Liver (tissue), 9 donors: Measurements from ENCODE around the gene CRADD. TPM values are rescaled to one million over a fixed set of nuclear protein-coding genes. Genes with fewer than 3 reads are reported as not detected.

Experiments used
- DNase-seq: peaks from one replicate; pipeline ENCODE4 v3.0.0-alpha.2; 2017; ENCODE audit warnings: low spot score
- H3K27ac ChIP-seq, 2 donors: one replicate each; pipeline ENCODE4 v1.7.0; 2013; ENCODE audit warnings: inconsistent platforms in 2 of 2, low read length in 2 of 2, control low read depth in 1 of 2, low read depth in 1 of 2, mild to moderate bottlenecking in 1 of 2
- H3K27me3 ChIP-seq, 4 donors: one replicate each; pipeline versions ENCODE4 v1.6.1 to v1.7.0; 2013; ENCODE audit warnings: low read length in 3 of 4, inconsistent platforms in 1 of 4, mild to moderate bottlenecking in 1 of 4, moderate library complexity in 1 of 4; ENCODE audit not compliant: control insufficient read depth in 4 of 4, insufficient read depth in 4 of 4
- H3K36me3 ChIP-seq, 4 donors: one replicate each; pipeline versions ENCODE4 v1.6.1 to v1.7.0; 2013; ENCODE audit warnings: low read length in 3 of 4, mild to moderate bottlenecking in 3 of 4, low read depth in 1 of 4, moderate library complexity in 1 of 4; ENCODE audit not compliant: control insufficient read depth in 4 of 4, insufficient read depth in 3 of 4
- H3K4me1 ChIP-seq, 4 donors: one replicate each; pipeline versions ENCODE4 v1.6.1 to v1.7.0; 2013; ENCODE audit warnings: low read length in 3 of 4, mild to moderate bottlenecking in 3 of 4, moderate library complexity in 1 of 4; ENCODE audit not compliant: control insufficient read depth in 4 of 4, insufficient read depth in 4 of 4
- H3K4me3 ChIP-seq, 3 donors: one replicate each; pipeline versions ENCODE4 v1.6.1 to v1.7.0; 2013; ENCODE audit warnings: low read length in 3 of 3, control low read depth in 1 of 3, low read depth in 1 of 3, mild to moderate bottlenecking in 1 of 3
- H3K9ac ChIP-seq, 2 donors: one replicate each; pipeline ENCODE4 v1.7.0; 2013; ENCODE audit warnings: low read length in 2 of 2, mild to moderate bottlenecking in 2 of 2, moderate library complexity in 2 of 2, control low read depth in 1 of 2, low read depth in 1 of 2
- H3K9me3 ChIP-seq, 4 donors: one replicate each; pipeline versions ENCODE4 v1.6.1 to v1.7.0; 2013; ENCODE audit warnings: low read length in 3 of 4; ENCODE audit not compliant: control insufficient read depth in 4 of 4
- EGR1 ChIP-seq, 2 donors: IDR thresholded peaks; 2 replicates each; pipeline ENCODE4 v1.6.1; 2016 to 2018; ENCODE audit warnings: antibody characterized with exemption in 2 of 2, low read depth in 2 of 2
- HNF4A ChIP-seq, 2 donors: conservative IDR thresholded peaks; 2 replicates each; pipeline ENCODE4 v1.6.1; 2016; ENCODE audit warnings: antibody characterized with exemption in 2 of 2, mild to moderate bottlenecking in 2 of 2
- JUND ChIP-seq, 2 donors: IDR thresholded peaks; 2 replicates each; pipeline ENCODE4 v1.6.1; 2016; ENCODE audit warnings: antibody characterized with exemption in 2 of 2
- NR2F2 ChIP-seq: IDR thresholded peaks from 2 replicates; pipeline ENCODE4 v1.6.1; 2016; ENCODE audit warnings: antibody characterized with exemption
- RAD21 ChIP-seq, 2 donors: IDR thresholded peaks; 2 replicates each; pipeline ENCODE4 v1.6.1; 2016; ENCODE audit warnings: antibody characterized with exemption in 2 of 2, mild to moderate bottlenecking in 2 of 2
- RXRA ChIP-seq, 2 donors: IDR thresholded peaks; 2 replicates each; pipeline ENCODE4 v1.6.1; 2017 to 2018; ENCODE audit warnings: antibody characterized with exemption in 2 of 2, mild to moderate bottlenecking in 1 of 2
- SP1 ChIP-seq: IDR thresholded peaks from 2 replicates; pipeline ENCODE4 v1.6.1; 2018; ENCODE audit warnings: antibody characterized with exemption, mild to moderate bottlenecking
- TAF1 ChIP-seq: conservative IDR thresholded peaks from 2 replicates; pipeline ENCODE4 v1.6.1; 2016; ENCODE audit warnings: antibody characterized with exemption, mild to moderate bottlenecking
- YY1 ChIP-seq: IDR thresholded peaks from 2 replicates; pipeline ENCODE4 v1.6.1; 2016; ENCODE audit warnings: antibody characterized with exemption, mild to moderate bottlenecking
- WGBS: extraction: QIAGEN DNeasy Blood & Tissue Kit; methylation state at CpG from one replicate; pipeline ENCODE4 v1.1.7; 2013; 5-methylcytosine and 5-hydroxymethylcytosine counted together
- polyA plus RNA-seq, 2 donors: library from polyadenylated mRNA; stranded (reverse) in 1 of 2; unstranded in 1 of 2; fragments of 200-250 nt in 1 of 2; fragments of >200 nt in 1 of 2; fragmentation: Nextera tagmentation in 1 of 2; extraction: Ambion mirVana in 1 of 2; gene quantifications; one replicate each; pipeline versions ENCODE4 v1.2.1 to v1.2.3, GENCODE V29; 2013 to 2015
- total RNA-seq, 2 donors: library from RNA; depleted of rRNA; stranded (reverse); fragments of >200 nt; gene quantifications; one replicate each; pipeline ENCODE4 v1.2.3, GENCODE V29; 2014
- TF ChIP-seq, protein P1 (sequence below): IDR thresholded peaks from 2 replicates; pipeline ENCODE4 v1.6.1; 2016; ENCODE audit warnings: antibody characterized with exemption, mild to moderate bottlenecking
- TF ChIP-seq, protein P2 (sequence below): IDR thresholded peaks from 2 replicates; pipeline ENCODE4 v1.6.1; 2016; ENCODE audit warnings: antibody characterized with exemption
- TF ChIP-seq, protein P3 (sequence below): IDR thresholded peaks from 2 replicates; pipeline ENCODE4 v1.6.1; 2016; ENCODE audit warnings: antibody characterized with exemption
- donor health status: healthy.
- donor health status: healthy.
- donor health status: healthy.
- donor health status: healthy.
- donor health status: healthy.

The CRADD gene
- total and polyA plus RNA-seq, 4 donors: 19.4 to 48.9 (median 29.6) TPM

DNA sequence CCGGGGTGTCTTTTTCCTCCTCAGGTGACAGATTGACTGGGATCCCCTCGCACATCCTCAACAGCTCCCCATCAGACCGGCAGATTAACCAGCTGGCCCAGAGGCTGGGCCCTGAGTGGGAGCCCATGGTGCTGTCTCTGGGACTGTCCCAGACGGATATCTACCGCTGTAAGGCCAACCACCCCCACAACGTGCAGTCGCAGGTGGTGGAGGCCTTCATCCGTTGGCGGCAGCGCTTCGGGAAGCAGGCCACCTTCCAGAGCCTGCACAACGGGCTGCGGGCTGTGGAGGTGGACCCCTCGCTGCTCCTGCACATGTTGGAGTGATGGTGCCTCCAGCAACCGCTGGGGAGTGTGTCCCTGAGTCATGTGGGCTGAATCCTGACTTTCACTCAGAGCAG lies 172.8 kb downstream of the CRADD start:
- WGBS: 97% methylated on average over 15 of the region's 15 CpGs
- Histone ChIP-seq H3K4me3 (no peak overlapping the region), H3K27me3 (no peaks in the 10 kb centered on the region), H3K36me3 (peaks cover 0 to 3% (median 0%) of the 10 kb centered on the region in 4 donors), H3K27ac (no peak overlapping the region), H3K9me3 (no peaks in the 10 kb centered on the region), H3K9ac (no peak overlapping the region), H3K4me1 (peaks cover 0 to 11% (median under 1%) of the 10 kb centered on the region in 4 donors)
- no peak for DNase-seq
- no peak for TF ChIP-seq RAD21 (IDR thresholded peaks at IDR 0.05)
- no peak for TF ChIP-seq TAF1
- TF ChIP-seq JUND (IDR thresholded peaks at IDR 0.05): no peak
- TF ChIP-seq, protein P1, sequence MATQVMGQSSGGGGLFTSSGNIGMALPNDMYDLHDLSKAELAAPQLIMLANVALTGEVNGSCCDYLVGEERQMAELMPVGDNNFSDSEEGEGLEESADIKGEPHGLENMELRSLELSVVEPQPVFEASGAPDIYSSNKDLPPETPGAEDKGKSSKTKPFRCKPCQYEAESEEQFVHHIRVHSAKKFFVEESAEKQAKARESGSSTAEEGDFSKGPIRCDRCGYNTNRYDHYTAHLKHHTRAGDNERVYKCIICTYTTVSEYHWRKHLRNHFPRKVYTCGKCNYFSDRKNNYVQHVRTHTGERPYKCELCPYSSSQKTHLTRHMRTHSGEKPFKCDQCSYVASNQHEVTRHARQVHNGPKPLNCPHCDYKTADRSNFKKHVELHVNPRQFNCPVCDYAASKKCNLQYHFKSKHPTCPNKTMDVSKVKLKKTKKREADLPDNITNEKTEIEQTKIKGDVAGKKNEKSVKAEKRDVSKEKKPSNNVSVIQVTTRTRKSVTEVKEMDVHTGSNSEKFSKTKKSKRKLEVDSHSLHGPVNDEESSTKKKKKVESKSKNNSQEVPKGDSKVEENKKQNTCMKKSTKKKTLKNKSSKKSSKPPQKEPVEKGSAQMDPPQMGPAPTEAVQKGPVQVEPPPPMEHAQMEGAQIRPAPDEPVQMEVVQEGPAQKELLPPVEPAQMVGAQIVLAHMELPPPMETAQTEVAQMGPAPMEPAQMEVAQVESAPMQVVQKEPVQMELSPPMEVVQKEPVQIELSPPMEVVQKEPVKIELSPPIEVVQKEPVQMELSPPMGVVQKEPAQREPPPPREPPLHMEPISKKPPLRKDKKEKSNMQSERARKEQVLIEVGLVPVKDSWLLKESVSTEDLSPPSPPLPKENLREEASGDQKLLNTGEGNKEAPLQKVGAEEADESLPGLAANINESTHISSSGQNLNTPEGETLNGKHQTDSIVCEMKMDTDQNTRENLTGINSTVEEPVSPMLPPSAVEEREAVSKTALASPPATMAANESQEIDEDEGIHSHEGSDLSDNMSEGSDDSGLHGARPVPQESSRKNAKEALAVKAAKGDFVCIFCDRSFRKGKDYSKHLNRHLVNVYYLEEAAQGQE: no peak
- TF ChIP-seq, protein P2, sequence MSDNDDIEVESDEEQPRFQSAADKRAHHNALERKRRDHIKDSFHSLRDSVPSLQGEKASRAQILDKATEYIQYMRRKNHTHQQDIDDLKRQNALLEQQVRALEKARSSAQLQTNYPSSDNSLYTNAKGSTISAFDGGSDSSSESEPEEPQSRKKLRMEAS: no peak
- TF ChIP-seq, protein P3, sequence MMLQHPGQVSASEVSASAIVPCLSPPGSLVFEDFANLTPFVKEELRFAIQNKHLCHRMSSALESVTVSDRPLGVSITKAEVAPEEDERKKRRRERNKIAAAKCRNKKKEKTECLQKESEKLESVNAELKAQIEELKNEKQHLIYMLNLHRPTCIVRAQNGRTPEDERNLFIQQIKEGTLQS: no peak
- no peak for TF ChIP-seq EGR1 (IDR thresholded peaks at IDR 0.05; ENCODE audit: low read depth in 2 of 2)

DNA sequence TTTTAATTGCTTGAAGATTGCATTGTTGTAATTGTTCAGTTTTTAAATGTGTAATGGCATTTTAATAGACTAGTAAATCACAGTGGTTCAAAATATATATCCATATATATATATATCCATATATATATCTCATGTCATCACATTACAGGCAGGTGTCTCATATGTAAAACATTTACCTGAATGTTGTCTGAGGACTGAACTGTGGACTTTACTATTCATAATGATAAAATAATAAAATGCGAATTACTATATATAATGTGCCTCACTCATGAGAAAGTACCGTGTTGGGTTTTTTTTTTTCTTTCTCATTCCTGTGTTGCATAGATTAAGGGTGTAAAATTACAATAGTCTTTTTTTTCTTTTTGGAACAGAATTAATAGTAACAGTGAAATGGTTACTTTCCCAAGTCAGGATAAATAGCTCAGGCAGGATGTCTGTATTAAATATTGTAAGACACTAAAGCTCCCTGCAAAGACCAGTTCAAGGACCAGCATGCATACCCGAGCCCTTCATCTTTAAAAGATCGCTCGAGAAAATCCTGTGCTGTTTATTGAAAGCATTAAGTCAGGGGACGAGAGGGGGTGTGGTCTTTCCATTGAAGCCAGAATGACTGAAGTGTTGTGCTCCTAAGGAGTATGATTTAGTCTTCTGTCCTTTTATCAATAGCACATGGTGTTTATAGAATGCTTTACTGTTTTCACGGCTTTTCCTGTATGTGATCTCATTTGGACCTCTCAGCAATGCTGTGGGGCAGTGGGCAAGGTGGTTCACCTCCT lies 173.5 kb downstream of the CRADD start:
- no peaks in the 10 kb centered on the region for H3K27me3 ChIP-seq
- no peak overlapping the region for H3K27ac ChIP-seq
- no peak for TF ChIP-seq HNF4A (conservative IDR thresholded peaks at IDR 0.05)
- no peak for TF ChIP-seq SP1
- TF ChIP-seq RXRA (IDR thresholded peaks at IDR 0.05): no peak
- no peak for TF ChIP-seq NR2F2
- no peak for TF ChIP-seq YY1
- TF ChIP-seq, protein P1: no peak
- no peaks in the 10 kb centered on the region for H3K9me3 ChIP-seq
- no peak overlapping the region for H3K9ac ChIP-seq
- 87% methylated on average over 7 of the region's 7 CpGs for WGBS
- H3K36me3 ChIP-seq: peaks cover 0 to 3% (median 0%) of the 10 kb centered on the region in 4 donors
- peaks cover 0 to 10% (median 0%) of the 10 kb centered on the region in 4 donors for H3K4me1 ChIP-seq
- DNase-seq: no peak
- no peak overlapping the region for H3K4me3 ChIP-seq
